ENCODE results near the gene TAGLN.

Gene TAGLN

GRCh38 chr11:117221775-117222517 lies 22.8 kb downstream of the TAGLN start:
- no peak for DNase-seq (ENCODE audit: extremely low read depth, insufficient read length)
- TF ChIP-seq CTCF (IDR thresholded peaks at IDR 0.05; ENCODE audit: insufficient read depth, low read length, poor library complexity, severe bottlenecking) = no peak
- Histone ChIP-seq H3K27me3 (replicated peaks; ENCODE audit: control insufficient read depth, insufficient read depth, low read length) (no peaks in the 10 kb centered on the region), H3K36me3 (ENCODE audit: control insufficient read depth, insufficient read depth, low read length) (peaks cover 62% of the 10 kb centered on the region), H3K4me3 (replicated peaks; ENCODE audit: low read depth, low read length) (no peak overlapping the region)

GRCh38 chr11:117222991-117223740 lies 24.0 kb downstream of the TAGLN start:
- TF ChIP-seq CTCF (IDR thresholded peaks at IDR 0.05; ENCODE audit: insufficient read depth, low read length, poor library complexity, severe bottlenecking) = no peak
- H3K27me3 ChIP-seq (replicated peaks; ENCODE audit: control insufficient read depth, insufficient read depth, low read length) = no peaks in the 10 kb centered on the region
- DNase-seq (ENCODE audit: extremely low read depth, insufficient read length) = no peak
- H3K4me3 ChIP-seq (replicated peaks; ENCODE audit: low read depth, low read length) = no peak overlapping the region
- H3K36me3 ChIP-seq (ENCODE audit: control insufficient read depth, insufficient read depth, low read length) = peaks cover 55% of the 10 kb centered on the region

- Histone ChIP-seq H3K4me3 (replicated peaks; ENCODE audit: low read depth, low read length) (no peak overlapping the region), H3K27me3 (replicated peaks; ENCODE audit: control insufficient read depth, insufficient read depth, low read length) (no peaks in the 10 kb centered on the region), H3K36me3 (ENCODE audit: control insufficient read depth, insufficient read depth, low read length) (peaks cover 53% of the 10 kb centered on the region)
- no peak for DNase-seq (ENCODE audit: extremely low read depth, insufficient read length)
- TF ChIP-seq CTCF (IDR thresholded peaks at IDR 0.05; ENCODE audit: insufficient read depth, low read length, poor library complexity, severe bottlenecking) = no peak
These were observed 24.8 kb downstream of the TAGLN start for GRCh38 chr11:117223741-117224689.

GRCh38 chr11:117225553-117226170 lies 26.5 kb downstream of the TAGLN start:
- Histone ChIP-seq H3K4me3 (replicated peaks; ENCODE audit: low read depth, low read length) (no peak overlapping the region), H3K36me3 (ENCODE audit: control insufficient read depth, insufficient read depth, low read length) (peaks cover 46% of the 10 kb centered on the region), H3K27me3 (replicated peaks; ENCODE audit: control insufficient read depth, insufficient read depth, low read length) (no peaks in the 10 kb centered on the region)
- TF ChIP-seq CTCF (IDR thresholded peaks at IDR 0.05; ENCODE audit: insufficient read depth, low read length, poor library complexity, severe bottlenecking) = no peak
- DNase-seq (ENCODE audit: extremely low read depth, insufficient read length) = no peak
